ENCODE measurements around the gene HPCAL1.

GRCh38 chr2:10377052-10377746, 74.5 kb downstream of the HPCAL1 start:
- TF ChIP-seq CTCF (conservative IDR thresholded peaks at IDR 0.05; ENCODE audit: low read length): no peak
- TF ChIP-seq EZH2phosphoT487 (IDR thresholded peaks at IDR 0.05; ENCODE audit: borderline replicate concordance, low read depth, low read length): no peak

All from OCI-LY7 (cell line).